HepG2 (cell line): ENCODE data around the gene POLR3GL. TPM values are rescaled to one million over a fixed set of nuclear protein-coding genes. Genes with fewer than 3 reads are reported as not detected.

Source experiments
- AGO2 ChIP-seq: fragments of 200-400 bp; formaldehyde crosslinking; optimal IDR thresholded peaks from 2 replicates; pipeline ENCODE3; 2017; ENCODE audit warnings: mild to moderate bottlenecking, low read depth, low read length, moderate library complexity
- ATAD3A ChIP-seq: sonication (generic); formaldehyde crosslinking; IDR thresholded peaks from 2 replicates; pipeline ENCODE4 v1.4.0; 2020; ENCODE audit warnings: missing genetic modification reagents
- CHD4 ChIP-seq: fragments of 200-600 bp; sonication (generic); IDR thresholded peaks from 2 replicates; pipeline ENCODE4 v1.7.0; 2017; ENCODE audit warnings: mild to moderate bottlenecking, low read length, borderline replicate concordance
- CREBL2 ChIP-seq: sonication (generic); formaldehyde crosslinking; IDR thresholded peaks from 2 replicates; pipeline ENCODE4 v1.8.1; 2023; ENCODE audit warnings: missing genetic modification reagents, mild to moderate bottlenecking, borderline replicate concordance
- HBP1 ChIP-seq: IDR thresholded peaks from 2 replicates; pipeline ENCODE4 v1.6.1; 2016; ENCODE audit warnings: low read depth, control low read depth
- KAT8 ChIP-seq: IDR thresholded peaks from 2 replicates; pipeline ENCODE4 v1.6.1; 2016; ENCODE audit warnings: missing genetic modification reagents, missing compliant biosample characterization
- KDM2A ChIP-seq: sonication (generic); formaldehyde crosslinking; IDR thresholded peaks from 2 replicates; pipeline ENCODE4 v1.4.0; 2020; ENCODE audit warnings: low read depth, missing genetic modification reagents, borderline replicate concordance
- KLF6 ChIP-seq: IDR thresholded peaks from 2 replicates; pipeline ENCODE4 v1.8.0; 2016; ENCODE audit warnings: missing biosample characterization, missing genetic modification reagents
- MIER3 ChIP-seq: IDR thresholded peaks from 2 replicates; pipeline ENCODE4 v1.6.1; 2016; ENCODE audit warnings: missing compliant biosample characterization, borderline replicate concordance
- NRL ChIP-seq: sonication (generic); formaldehyde crosslinking; IDR thresholded peaks from 2 replicates; pipeline ENCODE4 v1.5.0; 2020; ENCODE audit warnings: missing genetic modification reagents, mild to moderate bottlenecking, moderate library complexity, borderline replicate concordance
- PAF1 ChIP-seq: IDR thresholded peaks from 2 replicates; pipeline ENCODE4 v1.6.1; 2016; ENCODE audit warnings: missing genetic modification reagents, missing compliant biosample characterization
- POLR2A ChIP-seq, 2 experiments: IDR thresholded peaks; 2 replicates each; pipeline ENCODE4 v1.6.1; 2011; ENCODE audit warnings: low read depth in 2 of 2, low read length in 2 of 2, mild to moderate bottlenecking in 1 of 2, moderate library complexity in 1 of 2; ENCODE audit not compliant: insufficient read depth in 1 of 2
- PTBP1 ChIP-seq: fragments of 200-400 bp; formaldehyde crosslinking; IDR thresholded peaks from 2 replicates; pipeline ENCODE4 v1.6.1; 2018; ENCODE audit warnings: low read length, low read depth; ENCODE audit not compliant: poor library complexity, severe bottlenecking
- SATB2 ChIP-seq: sonication (generic); formaldehyde crosslinking; IDR thresholded peaks from 2 replicates; pipeline ENCODE4 v1.5.0; 2020; ENCODE audit warnings: missing genetic modification reagents
- SKIL ChIP-seq: sonication (generic); formaldehyde crosslinking; IDR thresholded peaks from 2 replicates; pipeline ENCODE4 v1.8.0; 2022; ENCODE audit warnings: missing genetic modification reagents, mild to moderate bottlenecking, moderate library complexity, borderline replicate concordance
- SMAD9 ChIP-seq: sonication (generic); formaldehyde crosslinking; IDR thresholded peaks from 2 replicates; pipeline ENCODE4 v1.5.1; 2020; ENCODE audit warnings: mild to moderate bottlenecking, missing genetic modification reagents
- SMARCC2 ChIP-seq: fragments of 450-650 bp; IDR thresholded peaks from 2 replicates; pipeline ENCODE4 v1.6.1; 2017; ENCODE audit warnings: antibody characterized with exemption, mild to moderate bottlenecking
- SRY ChIP-seq: sonication (generic); formaldehyde crosslinking; IDR thresholded peaks from 2 replicates; pipeline ENCODE4 v1.8.0; 2022; ENCODE audit warnings: mild to moderate bottlenecking, missing genetic modification reagents
- TIGD3 ChIP-seq: sonication (generic); formaldehyde crosslinking; IDR thresholded peaks from 2 replicates; pipeline ENCODE4 v1.5.1; 2020; ENCODE audit warnings: mild to moderate bottlenecking, missing genetic modification reagents, borderline replicate concordance
- XRCC5 ChIP-seq: fragments of 200-400 bp; formaldehyde crosslinking; optimal IDR thresholded peaks from 2 replicates; pipeline ENCODE3; 2017; ENCODE audit warnings: mild to moderate bottlenecking, low read length
- YEATS2 ChIP-seq: sonication (generic); formaldehyde crosslinking; IDR thresholded peaks from 2 replicates; pipeline ENCODE4 v1.4.0; 2020; ENCODE audit warnings: missing genetic modification reagents, borderline replicate concordance
- ZNF136 ChIP-seq: sonication (generic); formaldehyde crosslinking; IDR thresholded peaks from 2 replicates; pipeline ENCODE4 v1.8.1; 2022; ENCODE audit warnings: low read depth, mild to moderate bottlenecking, moderate library complexity, missing genetic modification reagents
- ZNF616 ChIP-seq: sonication (generic); formaldehyde crosslinking; IDR thresholded peaks from 2 replicates; pipeline ENCODE4 v1.5.0; 2020; ENCODE audit warnings: low read depth, mild to moderate bottlenecking, missing genetic modification reagents
- ZNF790 ChIP-seq: sonication (generic); formaldehyde crosslinking; IDR thresholded peaks from 2 replicates; pipeline ENCODE4 v1.8.0; 2022; ENCODE audit warnings: missing genetic modification reagents, mild to moderate bottlenecking, borderline replicate concordance
- polyA plus RNA-seq, 8 experiments: library from polyadenylated mRNA; depleted of rRNA in 3 of 8; stranded (reverse) in 7 of 8; unstranded in 1 of 8; fragments of >200 nt; fragmentation: Illumina TruSeq in 4 of 8; extraction: Trizol in 4 of 8; gene quantifications; 2 replicates each; pipeline versions ENCODE4 v1.2.1 to v1.2.3, GENCODE V29; 2011 to 2016; ENCODE audit warnings: low read depth in 4 of 8, missing spikeins in 1 of 8, mixed read lengths in 1 of 8; ENCODE audit not compliant: insufficient read depth in 1 of 8
- total RNA-seq, 5 experiments: library from RNA; depleted of rRNA; stranded (reverse); fragments of >200 nt; fragmentation: Illumina TruSeq; extraction: Trizol; gene quantifications; 2 replicates each; pipeline ENCODE4 v1.2.3, GENCODE V29; 2016; ENCODE audit warnings: low read depth in 1 of 5
- TF ChIP-seq, protein P1 (sequence below): sonication (generic); formaldehyde crosslinking; IDR thresholded peaks from 2 replicates; pipeline ENCODE4 v1.5.1; 2020; ENCODE audit warnings: mild to moderate bottlenecking, moderate library complexity, missing genetic modification reagents

The POLR3GL gene
- total and polyA plus RNA-seq, 2 of the 13 experiments (the other 11 are each of a cell fraction or from before 2014, with no cell fraction given) = 11.5 to 12.4 TPM

DNA sequence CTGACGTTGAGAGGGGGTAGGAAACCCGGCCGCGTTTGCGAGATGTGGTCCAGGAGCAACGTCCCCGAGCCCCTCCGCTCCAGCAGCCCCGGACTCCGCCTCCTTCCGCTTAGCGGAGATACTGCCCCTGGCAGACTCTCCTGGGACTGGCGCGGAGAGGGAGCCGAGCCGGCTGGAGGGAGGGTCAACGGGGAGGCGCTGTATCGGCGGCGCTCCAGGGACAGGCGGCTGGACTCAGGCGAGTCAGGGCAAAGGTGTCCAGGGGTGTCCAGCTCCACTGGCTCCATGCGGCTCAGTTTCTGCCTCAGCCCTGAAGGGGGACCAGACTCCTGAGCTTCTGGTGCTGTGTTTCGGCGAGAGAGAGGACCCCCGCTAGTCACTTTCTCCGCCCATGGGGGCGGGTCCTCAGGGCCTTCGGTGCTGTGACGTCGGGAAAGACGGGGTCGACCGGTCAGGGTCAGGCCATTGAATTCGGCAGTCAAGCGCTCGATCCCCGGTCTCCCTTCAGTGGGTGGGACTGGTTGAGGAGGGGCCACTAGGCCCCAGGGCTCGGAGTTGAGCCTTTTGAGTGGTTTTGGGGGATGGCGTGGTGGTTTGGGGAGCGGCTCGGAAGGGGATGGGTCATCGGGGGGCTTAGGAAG is 3.9 kb upstream of the POLR3GL start (continued):
- TF ChIP-seq ZNF790 (CRISPR knock-in tag) = no peak
- TF ChIP-seq KAT8 (CRISPR knock-in tag) = peak; percentile 61
- TF ChIP-seq CREBL2 (CRISPR knock-in tag) = no peak
- no peak for TF ChIP-seq PAF1 (CRISPR knock-in tag)
- TF ChIP-seq SMARCC2 = no peak
- no peak for TF ChIP-seq KLF6 (CRISPR knock-in tag)
- peak; percentile 46 for TF ChIP-seq PTBP1
- no peak for TF ChIP-seq ZNF616 (CRISPR knock-in tag)
- TF ChIP-seq SMAD9 = no peak
- no peak for TF ChIP-seq ATAD3A (CRISPR knock-in tag)
- no peak for TF ChIP-seq SATB2 (CRISPR knock-in tag)
- TF ChIP-seq POLR2A (IDR thresholded peaks at IDR 0.05; ENCODE audit: insufficient read depth in 1 of 2, low read depth in 2 of 2, low read length in 2 of 2) = peak; percentile 40 to 61; a peak in 2 of 4 replicates
- TF ChIP-seq XRCC5 = no peak
- no peak for TF ChIP-seq CHD4
- TF ChIP-seq KDM2A = peak; percentile 65; the same call in 1 of the 2 replicates
- no peak for TF ChIP-seq ZNF136 (CRISPR knock-in tag)
- TF ChIP-seq AGO2 = no peak
- no peak; the same call in 1 of the 2 replicates for TF ChIP-seq SRY (CRISPR knock-in tag)
- no peak; the same call in 1 of the 2 replicates for TF ChIP-seq SKIL (CRISPR knock-in tag)
- no peak for TF ChIP-seq YEATS2 (CRISPR knock-in tag)
- TF ChIP-seq NRL (CRISPR knock-in tag) = peak; percentile 79
- TF ChIP-seq TIGD3 (CRISPR knock-in tag) = no peak
- TF ChIP-seq, protein P1, sequence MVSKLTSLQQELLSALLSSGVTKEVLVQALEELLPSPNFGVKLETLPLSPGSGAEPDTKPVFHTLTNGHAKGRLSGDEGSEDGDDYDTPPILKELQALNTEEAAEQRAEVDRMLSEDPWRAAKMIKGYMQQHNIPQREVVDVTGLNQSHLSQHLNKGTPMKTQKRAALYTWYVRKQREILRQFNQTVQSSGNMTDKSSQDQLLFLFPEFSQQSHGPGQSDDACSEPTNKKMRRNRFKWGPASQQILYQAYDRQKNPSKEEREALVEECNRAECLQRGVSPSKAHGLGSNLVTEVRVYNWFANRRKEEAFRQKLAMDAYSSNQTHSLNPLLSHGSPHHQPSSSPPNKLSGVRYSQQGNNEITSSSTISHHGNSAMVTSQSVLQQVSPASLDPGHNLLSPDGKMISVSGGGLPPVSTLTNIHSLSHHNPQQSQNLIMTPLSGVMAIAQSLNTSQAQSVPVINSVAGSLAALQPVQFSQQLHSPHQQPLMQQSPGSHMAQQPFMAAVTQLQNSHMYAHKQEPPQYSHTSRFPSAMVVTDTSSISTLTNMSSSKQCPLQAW = peak; percentile 88
- 0 out of 2 replicates have a peak, but pooled peaks have one; percentile 19 for TF ChIP-seq MIER3
- TF ChIP-seq HBP1 (CRISPR knock-in tag) = no peak
